ENCODE measurements around the gene PPL.

GRCh38 chr16:4937782-4938682 is 1.1 kb upstream of the PPL start:
- TF ChIP-seq TAF1 (IDR thresholded peaks at IDR 0.05; ENCODE audit: low read depth, low read length) (no peak), GABPA (IDR thresholded peaks at IDR 0.05; ENCODE audit: borderline replicate concordance, insufficient read depth, low read length) (no peak), TEAD4 (IDR thresholded peaks at IDR 0.05; ENCODE audit: low read depth, low read length) (no peak), RXRA (IDR thresholded peaks at IDR 0.05; ENCODE audit: insufficient read depth, low read depth, low read length) (no peak), GTF2F1 (IDR thresholded peaks at IDR 0.05; ENCODE audit: borderline replicate concordance, low read depth, low read length) (no peak), ATF2 (IDR thresholded peaks at IDR 0.05; ENCODE audit: low read length) (no peak)

Data from H1 (cell line).